HG02973 (cell line): ENCODE data around the gene TES.
"Not testable (repeated sequence)": the region's sequence is repeated elsewhere in the genome, so short reads cannot be mapped to it uniquely, and the experiment has no call there.

Experiments used
- ATAC-seq: cut with Tn5 transposase; IDR thresholded peaks from one replicate; pipeline ENCODE4 v1.9.1; 2021; ENCODE audit warnings: moderate library complexity; ENCODE audit not compliant: unreplicated experiment

The TES gene, protein sequence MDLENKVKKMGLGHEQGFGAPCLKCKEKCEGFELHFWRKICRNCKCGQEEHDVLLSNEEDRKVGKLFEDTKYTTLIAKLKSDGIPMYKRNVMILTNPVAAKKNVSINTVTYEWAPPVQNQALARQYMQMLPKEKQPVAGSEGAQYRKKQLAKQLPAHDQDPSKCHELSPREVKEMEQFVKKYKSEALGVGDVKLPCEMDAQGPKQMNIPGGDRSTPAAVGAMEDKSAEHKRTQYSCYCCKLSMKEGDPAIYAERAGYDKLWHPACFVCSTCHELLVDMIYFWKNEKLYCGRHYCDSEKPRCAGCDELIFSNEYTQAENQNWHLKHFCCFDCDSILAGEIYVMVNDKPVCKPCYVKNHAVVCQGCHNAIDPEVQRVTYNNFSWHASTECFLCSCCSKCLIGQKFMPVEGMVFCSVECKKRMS

DNA sequence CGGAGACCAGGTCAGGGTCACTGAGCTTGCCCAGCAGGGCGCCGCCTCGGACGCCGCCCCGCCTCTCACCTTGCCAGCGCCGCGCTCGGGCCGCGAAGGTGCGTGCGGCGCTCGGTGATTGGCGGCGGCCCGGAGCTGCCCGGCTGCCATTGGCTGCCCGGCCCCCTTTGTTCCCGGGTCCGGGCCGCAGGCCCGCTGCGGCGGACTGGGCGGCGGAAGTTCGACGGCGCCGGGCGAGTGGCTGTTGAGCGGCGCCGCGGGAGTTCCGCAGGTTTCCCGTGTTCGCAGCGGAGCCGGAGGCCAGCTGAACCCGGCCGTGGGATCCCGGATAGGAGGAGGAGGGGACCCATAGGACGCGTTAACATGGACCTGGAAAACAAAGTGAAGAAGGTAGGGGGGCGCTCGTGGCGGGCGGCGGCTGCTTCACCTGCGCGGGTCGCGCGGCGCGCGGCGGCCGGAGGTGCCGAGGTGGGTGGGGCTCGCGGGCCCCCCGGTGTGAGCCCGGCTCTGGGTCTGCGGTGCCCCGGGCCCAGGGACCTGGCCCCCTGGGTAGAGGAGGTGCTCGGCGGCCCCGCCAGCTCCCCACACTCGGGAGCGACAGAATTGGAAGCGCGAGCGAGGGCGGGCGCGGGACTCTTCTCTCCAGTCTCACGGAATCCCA, at the start of gene TES:
TES (plus strand) TSS at position 195 of the 661 bp plus-strand sequence; CDS start at position 364, 169 bp downstream.
- peak; percentile 86 for ATAC-seq

DNA sequence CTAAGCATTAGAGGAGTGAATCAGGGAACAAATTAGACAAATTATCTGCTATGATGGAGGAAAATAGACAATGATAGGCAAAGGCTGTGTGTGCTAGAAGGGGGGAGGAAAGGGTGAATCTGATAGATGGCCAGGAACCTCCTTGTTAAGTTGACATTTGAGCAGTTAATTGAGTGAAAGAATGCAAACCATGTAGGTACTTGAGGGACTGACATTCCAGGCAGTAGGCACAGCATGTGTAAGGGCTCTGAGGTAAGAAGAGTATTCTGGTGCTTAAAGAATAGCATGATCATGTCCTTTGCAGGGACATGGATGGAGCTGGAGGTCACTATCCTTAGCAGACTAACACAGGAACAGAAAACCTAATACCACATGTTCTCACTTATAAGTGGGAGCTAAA, 48.6 kb upstream of the TES start:
- no peak for ATAC-seq

DNA sequence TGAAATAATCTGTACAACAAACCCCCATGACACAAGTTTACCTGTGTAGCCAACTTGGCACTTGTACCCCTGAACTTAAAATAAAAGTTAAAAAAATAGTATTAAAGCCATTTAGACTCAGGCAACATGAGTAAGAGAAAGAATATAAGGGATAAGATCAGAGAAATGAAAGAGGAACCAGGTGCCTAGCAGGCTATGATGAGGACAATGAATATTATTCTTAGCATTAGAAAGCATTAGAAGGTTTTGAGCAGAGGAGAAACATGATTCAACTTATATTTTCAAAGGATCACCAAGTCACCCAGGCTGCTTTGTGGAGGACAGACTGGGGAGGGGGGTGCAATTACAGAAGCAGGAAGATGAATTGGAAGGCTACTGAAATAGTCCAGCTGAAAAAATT, 48.1 kb upstream of the TES start:
- no peak for ATAC-seq

DNA sequence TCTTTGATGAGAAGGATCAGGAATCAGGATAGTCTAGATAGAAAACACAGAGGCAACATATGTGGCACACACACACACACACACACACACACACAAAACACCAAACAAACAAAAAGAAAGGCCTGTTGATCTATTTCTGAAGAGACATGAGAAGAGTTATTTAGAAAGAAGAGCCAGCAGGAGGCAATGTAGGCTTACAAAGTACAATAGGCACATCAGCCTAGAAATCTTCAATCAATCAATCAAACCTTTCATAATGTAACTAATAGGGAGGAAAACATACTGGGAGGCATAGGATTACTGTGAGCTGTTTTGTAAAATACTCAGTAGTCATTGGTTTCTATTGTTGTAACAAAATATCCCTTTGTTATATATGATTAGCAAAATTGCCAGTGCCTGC, 47.3 kb upstream of the TES start:
- no peak for ATAC-seq

DNA sequence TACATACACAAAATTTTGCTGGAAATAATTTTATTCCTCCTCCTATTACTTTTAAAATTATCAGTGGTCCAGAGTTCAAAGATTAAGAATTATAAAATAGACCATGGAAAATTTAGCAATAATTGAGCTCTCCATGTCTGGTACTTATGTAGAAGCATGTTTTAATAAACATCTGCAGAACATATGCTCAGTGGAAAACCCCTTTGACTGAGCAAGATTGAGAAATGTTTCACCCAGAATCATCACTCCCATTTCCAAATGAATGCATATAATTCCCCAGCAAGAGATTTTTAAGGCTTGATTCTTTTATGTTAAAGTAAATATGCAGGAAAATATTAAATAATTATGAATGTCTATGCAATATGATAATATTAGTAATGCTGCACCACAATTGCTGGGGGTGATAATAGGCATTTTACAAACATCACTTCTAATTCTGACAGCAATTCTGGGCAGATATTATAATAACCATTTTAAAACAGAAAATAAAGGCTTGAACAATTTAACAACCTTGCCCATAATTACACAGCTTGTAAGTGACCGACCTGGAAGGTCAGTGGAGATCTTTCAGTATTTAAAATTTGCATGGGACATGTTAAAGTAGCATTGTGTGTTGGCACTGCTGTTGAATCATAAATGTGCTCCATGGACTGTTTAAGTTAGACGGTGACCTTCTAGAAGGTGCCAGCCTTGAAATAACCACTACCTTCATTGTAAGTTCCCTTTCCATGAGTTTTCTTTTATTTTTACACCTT, 45.6 kb upstream of the TES start:
- no peak for ATAC-seq

DNA sequence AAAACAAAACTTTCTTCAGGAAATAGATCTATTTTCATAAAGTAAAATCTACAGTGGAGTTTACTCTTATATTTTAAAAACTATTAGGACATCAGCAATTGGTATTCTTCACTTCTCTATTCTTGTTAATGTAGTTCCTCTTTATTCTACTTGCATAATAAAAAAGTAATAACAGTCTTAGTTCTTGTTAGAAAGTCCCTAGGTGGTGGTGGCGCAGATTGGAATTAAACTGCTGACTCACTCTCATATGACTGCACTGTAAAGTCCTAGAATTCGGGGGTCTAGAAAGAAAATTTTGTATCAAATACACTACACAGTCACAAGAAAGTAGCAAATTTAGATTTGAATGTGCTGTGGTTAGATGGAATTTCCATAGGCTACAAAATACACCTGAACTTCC, 44.6 kb upstream of the TES start:
- peak; percentile 60 for ATAC-seq

DNA sequence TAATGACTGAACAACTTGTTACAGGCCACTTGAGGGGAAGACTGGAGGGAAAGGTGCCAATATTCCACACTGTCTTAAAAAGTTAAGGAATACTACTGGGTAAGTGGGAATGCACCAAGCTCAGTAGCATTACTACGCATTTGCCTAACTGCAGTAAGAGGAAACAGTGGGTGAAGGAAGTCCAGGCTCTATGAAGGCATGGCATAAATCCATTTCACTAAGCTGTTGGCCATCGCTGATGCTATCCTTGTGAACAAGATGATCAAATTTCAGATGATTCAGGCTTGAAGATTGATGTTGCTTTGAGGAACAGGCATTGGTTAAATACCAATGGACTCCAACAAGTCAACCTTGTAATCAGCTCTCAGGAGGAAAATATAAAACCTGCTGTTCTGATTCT, 44.2 kb upstream of the TES start:
- no peak for ATAC-seq

DNA sequence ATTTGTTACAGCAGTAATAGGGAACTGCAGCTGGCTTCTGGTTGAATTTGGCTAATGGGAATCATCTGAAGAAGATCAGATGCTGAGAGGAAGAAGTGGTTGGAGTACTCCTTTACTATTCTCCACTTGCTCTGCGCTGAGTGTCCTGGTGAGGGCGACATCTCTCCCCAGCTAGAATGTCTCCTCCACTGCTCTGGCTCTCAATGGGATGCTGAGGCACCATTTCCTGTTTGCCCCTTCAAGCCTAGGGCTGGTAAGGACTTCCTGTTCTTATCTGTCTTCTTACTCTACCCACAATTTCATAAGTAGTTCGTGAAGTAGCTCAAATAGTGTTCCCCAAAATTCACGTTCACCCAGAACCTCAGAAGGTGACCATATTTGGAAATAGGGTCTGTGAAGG, 43.2 kb upstream of the TES start:
- ATAC-seq = no peak

DNA sequence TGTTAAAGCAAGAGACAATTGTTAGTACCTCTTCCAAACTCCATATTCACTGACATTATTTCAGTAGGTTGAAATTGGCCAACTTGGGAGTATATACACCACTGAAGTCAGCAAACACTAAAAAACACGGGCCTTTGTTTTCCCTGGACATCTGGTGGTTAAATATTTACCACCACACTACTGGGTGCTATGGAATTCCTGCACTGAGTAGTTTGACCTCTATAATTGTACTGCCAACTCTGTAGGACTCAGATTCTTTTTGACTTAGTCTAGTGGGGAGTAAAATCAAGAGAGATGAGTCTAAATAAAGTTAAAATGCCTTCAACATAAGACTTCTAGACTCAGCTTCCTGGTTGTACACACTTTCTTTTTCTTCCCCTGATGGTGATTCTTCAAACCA, 41.3 kb upstream of the TES start:
- ATAC-seq = no peak

DNA sequence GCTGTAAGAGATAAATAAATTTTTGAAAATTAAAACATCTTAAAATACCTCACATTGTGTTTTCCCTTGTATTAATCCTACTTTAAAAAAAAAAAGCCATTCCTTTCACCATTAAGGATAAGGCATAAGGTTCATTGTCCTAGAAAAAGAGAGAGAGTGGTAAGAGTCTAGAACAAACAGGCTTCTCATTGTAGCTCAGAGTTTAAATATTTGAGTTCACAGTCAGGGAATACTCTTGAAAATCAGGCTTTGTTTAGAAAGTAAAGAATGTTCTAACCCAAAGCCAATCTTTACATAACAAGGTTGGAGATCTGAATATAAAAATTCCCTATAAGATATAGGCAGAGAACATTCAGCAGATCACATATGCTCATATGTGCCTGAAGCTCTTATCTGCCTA, 40.2 kb upstream of the TES start:
- ATAC-seq = no peak

DNA sequence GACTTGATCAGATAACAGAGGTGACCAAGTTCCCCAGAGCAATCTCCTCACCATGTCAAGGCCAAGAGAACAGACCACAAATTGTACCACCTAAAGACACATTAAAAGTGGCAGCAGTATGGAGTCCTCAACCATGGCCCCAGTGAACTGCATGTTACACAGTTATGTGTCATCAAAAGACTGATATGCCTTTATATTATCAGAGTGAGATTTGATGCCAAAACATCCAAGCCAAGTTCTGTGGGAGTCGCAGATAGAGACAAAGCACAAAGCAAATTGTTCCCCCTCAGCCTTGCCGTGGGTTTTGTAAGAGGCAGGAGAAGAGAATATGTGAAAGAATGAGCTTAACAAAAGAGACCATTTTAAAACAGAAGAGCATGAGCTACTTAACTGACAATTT, 39.2 kb upstream of the TES start:
- no peak for ATAC-seq

DNA sequence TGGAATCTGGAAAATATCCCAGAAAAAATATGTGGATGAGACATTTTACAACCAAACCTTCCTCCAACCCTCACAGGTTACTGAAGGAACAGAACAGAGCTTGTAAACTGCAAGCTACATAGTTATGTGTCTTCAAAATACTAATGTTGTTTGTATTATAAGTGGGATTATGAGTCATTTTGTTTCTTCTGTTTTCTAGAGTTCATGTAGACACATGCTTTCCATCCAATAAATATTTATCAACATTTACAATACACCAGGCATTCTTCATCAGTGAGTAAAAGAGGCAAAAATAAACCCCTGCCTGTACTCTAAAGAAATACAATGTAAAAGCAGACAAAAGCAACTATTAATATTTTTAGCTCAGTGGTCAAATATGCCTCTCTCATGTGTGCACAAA, 38.0 kb upstream of the TES start:
- ATAC-seq = no peak

DNA sequence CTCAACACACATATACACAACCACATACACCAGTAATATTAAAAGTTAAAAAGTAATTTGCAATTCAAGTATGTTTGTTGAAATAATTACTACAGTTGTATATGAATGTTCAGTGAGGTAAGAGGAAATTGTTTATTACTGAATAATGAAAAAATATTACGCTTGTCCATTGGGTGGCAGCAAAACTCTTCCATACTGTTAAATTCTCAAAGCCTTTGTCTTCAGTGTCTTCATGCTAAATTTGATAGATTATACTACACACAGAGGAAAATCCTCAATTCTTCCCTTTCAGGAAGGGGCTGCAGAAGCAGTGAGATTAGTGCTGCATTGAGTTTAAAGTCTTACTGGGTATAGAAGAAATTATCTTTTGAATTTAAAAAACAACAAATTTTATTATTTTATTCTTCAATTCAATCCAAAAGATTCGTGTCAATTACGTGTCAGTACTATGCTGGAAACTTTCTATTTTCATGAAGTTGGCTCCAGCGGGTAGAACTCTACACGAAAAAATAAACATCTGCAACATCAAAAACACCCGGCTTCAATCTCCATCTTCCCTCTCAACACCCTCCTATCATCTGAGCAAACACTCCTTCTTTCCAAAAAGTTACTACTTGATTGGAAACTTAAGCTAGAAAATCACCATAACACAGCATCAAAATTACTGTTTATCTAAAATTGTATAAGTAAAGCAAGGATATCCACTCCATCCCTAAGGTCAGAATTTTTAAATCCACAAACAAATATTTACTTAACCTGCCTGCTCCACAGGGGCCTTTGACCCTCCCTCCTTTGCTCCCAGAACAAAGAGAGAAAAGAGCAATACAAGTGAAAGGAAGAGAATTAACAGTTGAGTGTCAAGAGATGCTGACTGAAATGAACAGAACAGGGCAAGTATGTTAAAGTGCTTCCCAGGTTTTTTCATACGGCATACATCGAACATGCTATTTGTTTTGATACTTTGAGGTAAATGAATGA, 37.0 kb upstream of the TES start:
- no peak for ATAC-seq

DNA sequence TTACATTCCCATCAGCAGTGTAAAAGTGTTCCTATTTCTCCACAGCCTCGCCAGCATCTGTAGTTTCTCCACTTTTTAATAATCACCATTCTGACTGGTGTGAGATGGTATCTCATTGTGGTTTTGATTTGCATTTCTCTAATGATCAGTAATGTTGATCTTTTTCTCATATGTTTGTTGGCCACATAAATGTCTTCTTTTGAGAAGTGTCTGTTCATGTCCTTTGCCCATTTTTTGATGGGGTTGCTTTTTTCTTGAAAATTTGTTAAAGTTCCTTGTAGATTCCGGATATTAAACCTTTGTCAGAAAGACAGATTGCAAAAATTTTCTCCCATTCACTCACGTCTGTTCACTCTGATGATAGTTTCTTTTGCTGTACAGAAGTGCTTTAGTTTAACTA, 35.2 kb upstream of the TES start:
- ATAC-seq = not testable (repeated sequence)

DNA sequence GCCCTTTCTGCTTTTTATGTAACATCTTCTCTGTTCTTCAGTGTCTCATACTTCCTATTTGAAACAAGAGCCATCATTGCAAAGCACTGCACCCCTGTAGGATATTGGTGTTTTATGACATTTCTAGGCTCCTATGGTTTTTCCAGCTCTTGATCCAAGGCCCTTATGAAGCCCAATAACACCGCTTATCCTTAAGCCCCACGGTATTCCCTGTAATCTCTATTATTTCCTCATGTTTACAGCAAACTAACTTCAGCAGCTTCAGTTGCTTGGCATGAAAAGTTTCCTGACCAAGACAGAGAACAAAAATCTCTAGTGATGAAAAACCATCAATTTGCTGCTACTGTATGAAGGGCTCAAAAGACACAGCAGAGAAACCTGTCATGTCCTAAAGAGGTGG, 34.1 kb upstream of the TES start:
- ATAC-seq = no peak

DNA sequence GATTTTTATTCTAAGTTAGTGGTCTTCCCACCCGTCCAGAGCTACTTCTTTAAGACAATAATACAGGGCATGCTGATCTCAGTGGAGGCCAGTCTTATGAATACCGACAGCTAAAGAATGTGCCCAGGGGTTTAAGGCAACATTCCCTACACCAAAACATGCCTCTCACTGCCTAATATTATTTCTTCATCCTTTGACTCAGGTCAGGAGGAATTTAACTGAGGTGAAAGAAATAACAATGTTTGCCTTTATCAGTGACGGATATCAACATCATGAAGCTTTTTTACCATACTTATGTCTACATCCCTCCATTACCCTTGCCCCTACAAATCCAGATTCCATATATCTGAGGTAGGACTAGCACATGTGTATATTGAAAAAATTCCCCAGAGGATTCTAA, 33.3 kb upstream of the TES start:
- no peak for ATAC-seq

DNA sequence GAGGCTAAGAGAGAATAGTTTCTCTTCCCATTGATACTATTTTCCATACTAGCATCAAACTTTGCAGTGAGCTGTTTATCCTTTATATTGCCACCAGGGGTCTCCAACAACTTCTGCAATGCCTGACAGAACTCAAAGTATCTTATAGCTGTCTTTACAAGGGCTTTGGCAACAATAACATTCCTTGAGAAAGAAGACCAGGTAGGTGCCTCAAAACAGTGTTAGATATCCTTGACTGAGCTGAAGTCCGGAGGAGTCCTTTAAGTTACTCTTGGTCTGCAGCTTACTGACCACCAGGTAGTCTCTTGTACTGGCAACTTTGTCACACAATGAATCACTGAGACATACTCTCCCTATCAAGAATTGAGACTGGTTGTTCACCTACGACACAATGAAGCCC, 30.0 kb upstream of the TES start:
- ATAC-seq = peak; percentile 78

DNA sequence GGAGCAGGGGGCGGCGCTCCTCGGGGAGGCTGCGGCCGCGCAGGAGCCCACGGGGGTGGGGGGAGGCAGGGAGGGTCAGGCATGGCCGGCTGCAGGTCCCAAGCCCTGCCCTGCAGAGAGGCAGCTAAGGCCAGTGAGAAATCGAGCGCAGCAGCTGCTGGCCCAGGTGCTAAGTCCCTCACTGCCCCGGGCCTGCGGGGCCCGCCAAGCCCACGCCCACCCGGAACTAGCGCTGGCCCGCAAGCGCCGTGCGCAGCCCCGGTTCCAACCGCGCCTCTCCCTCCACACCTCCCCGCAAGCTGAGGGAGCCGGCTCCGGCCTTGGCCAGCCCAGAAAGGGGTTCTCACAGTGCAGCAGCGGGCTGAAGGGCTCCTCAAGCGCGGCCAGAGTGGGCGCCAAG, 28.3 kb upstream of the TES start:
- no peak for ATAC-seq

DNA sequence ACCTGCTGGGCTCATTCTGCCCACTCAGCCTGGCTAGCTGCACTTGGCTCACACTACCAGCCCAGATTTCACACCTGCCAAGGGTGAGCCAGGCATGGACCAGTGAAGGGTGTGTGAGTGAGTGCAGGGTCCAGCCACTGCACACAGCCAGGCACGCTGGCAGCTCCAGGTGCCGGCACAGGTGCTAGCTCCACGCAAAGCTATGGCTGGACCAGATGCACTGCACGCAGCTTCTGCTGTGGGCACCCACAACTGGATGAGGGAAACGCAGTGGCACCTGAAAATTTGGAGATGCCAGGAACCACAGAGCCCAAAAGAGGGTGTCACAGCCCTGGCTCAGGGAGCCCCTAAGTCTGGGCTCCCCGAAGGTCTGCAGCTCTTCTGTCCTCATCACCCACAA, 24.9 kb upstream of the TES start:
- ATAC-seq = no peak

DNA sequence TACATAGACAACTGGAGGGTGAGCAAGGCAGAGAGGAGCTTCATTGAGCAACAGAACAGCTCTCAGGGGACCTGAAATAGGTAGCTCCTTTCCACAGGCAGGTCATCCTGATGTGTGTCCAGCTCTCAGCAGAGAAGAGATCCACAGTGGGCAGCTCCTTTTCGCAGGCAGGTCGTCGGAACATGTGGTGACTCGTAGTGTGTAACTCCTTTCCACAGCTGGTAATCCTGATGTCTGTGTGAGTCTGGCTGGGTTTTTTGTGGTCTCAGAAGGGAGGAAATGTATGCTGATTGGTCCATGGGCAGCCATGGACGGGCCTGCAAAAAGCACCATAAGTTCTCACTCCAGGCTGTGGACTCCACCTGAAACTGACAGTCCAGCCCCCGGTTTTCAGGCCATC, 24.4 kb upstream of the TES start:
- no peak for ATAC-seq

DNA sequence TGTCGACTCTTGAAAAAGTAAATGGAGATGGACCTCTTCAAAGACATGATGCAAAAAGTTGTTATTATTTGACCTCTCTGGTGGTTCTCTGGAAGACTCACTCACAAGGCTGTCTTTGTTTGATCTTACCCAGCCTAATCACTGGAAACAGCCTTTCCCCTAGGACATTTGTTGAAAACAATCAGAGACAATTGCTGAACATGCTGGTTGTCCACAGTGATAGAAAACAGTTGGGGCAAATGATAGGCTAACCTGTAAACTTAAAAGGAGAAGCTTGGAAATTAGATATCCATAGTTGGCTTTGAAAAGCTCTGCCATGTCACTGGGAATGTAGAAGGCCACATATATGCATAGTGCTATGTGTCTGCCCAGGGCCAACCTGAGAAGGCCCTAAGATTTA, 22.9 kb upstream of the TES start:
- ATAC-seq = no peak
